ENCODE data around the gene PTPRN2. TPM values are rescaled to one million over a fixed set of nuclear protein-coding genes. Genes with fewer than 3 reads are reported as not detected.
A peak's percentile ranks its signal among the peaks of the same experiment; 100 is the strongest.

The PTPRN2 gene
- total and polyA plus RNA-seq, 2 of the 13 experiments (the other 11 are each of a cell fraction or from before 2014, with no cell fraction given), result 2.5 to 24.2 TPM

DNA sequence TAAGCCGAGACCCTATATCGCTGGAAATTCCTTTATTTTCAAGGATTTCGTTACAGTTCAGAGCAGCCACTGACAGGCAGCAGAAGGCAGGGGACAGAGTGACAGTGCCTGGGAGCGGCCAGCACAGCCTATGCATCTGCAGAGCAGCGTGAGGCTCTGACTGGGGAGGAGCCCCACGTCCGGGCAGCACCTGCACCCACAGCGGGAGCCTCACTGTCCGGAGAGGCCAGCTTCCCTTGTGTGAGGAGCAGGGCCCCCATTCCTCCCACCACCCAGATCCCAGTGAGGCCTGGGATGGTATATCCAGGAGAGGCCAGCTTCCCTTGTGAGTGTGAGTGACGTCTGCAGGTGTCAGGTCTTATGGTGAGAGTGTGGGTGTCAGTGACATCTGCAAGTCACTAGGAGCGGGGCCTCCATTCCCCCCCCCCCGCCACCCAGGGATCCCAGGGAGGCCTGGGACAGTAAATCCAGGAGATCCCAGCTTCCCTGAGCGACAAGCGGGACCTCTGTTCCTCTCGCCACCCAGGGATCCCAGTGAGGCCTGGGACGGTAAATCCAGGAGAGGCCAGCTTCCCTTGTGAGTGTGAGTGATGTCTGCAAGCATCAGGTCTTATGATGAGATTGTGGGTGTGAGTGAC lies 259.1 kb downstream of the PTPRN2 start:
- peak; percentile 43 for ATAC-seq
- ChIA-PET CTCF (ENCODE audit: low intra/inter-chr PET ratio, low total read pairs) (no interaction called here), POLR2A (no interaction called here)
- no peak for FAIRE-seq
- Histone ChIP-seq H3K4me2 (ENCODE audit: low read depth, low read length) (no peak overlapping the region), H3K4me1 (ENCODE audit: insufficient read depth, low read length) (no peaks in the 10 kb centered on the region), H3K27me3 (ENCODE audit: control insufficient read depth in 1 of 2, insufficient read depth in 2 of 2, low read length in 2 of 2) (no peaks in the 10 kb centered on the region), H3K27ac (ENCODE audit: extremely low read length, insufficient read depth, low read length) (no peak overlapping the region), H3K9me3 (ENCODE audit: low read length) (peaks cover 11% of the 10 kb centered on the region), H3K4me3 (replicated peaks in 1 of 3; ENCODE audit: insufficient read depth in 1 of 3, low read depth in 2 of 3, low read length in 3 of 3) (no peak overlapping the region), H3K79me2 (ENCODE audit: insufficient read depth, low read length) (no peaks in the 10 kb centered on the region), H2AFZ (ENCODE audit: low read length) (no peak overlapping the region), H4K20me1 (ENCODE audit: insufficient read depth, low read length) (peaks cover 43% of the 10 kb centered on the region), H3K9ac (ENCODE audit: insufficient read depth, low read depth, low read length) (no peak overlapping the region), H3K36me3 (replicated peaks in 1 of 2; ENCODE audit: control insufficient read depth in 1 of 2, insufficient read depth in 2 of 2, low read length in 2 of 2) (no peaks in the 10 kb centered on the region)
- no peak for DNase-seq (ENCODE audit: low spot score)
- no TSS peak for BruUV-seq (replicated peaks)
- in situ Hi-C loops (cut with HindIII; ENCODE audit: extremely low pct_ligation_motif_present, low pct_unique_long_range_greater_than_20kb), result no loop called here
- WGBS (ENCODE audit: low lambda C conversion rate), result 55% methylated on average over 2 of the region's 16 CpGs
- TF ChIP-seq, protein P1, sequence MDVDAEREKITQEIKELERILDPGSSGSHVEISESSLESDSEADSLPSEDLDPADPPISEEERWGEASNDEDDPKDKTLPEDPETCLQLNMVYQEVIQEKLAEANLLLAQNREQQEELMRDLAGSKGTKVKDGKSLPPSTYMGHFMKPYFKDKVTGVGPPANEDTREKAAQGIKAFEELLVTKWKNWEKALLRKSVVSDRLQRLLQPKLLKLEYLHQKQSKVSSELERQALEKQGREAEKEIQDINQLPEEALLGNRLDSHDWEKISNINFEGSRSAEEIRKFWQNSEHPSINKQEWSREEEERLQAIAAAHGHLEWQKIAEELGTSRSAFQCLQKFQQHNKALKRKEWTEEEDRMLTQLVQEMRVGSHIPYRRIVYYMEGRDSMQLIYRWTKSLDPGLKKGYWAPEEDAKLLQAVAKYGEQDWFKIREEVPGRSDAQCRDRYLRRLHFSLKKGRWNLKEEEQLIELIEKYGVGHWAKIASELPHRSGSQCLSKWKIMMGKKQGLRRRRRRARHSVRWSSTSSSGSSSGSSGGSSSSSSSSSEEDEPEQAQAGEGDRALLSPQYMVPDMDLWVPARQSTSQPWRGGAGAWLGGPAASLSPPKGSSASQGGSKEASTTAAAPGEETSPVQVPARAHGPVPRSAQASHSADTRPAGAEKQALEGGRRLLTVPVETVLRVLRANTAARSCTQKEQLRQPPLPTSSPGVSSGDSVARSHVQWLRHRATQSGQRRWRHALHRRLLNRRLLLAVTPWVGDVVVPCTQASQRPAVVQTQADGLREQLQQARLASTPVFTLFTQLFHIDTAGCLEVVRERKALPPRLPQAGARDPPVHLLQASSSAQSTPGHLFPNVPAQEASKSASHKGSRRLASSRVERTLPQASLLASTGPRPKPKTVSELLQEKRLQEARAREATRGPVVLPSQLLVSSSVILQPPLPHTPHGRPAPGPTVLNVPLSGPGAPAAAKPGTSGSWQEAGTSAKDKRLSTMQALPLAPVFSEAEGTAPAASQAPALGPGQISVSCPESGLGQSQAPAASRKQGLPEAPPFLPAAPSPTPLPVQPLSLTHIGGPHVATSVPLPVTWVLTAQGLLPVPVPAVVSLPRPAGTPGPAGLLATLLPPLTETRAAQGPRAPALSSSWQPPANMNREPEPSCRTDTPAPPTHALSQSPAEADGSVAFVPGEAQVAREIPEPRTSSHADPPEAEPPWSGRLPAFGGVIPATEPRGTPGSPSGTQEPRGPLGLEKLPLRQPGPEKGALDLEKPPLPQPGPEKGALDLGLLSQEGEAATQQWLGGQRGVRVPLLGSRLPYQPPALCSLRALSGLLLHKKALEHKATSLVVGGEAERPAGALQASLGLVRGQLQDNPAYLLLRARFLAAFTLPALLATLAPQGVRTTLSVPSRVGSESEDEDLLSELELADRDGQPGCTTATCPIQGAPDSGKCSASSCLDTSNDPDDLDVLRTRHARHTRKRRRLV (CRISPR knock-in tag; IDR thresholded peaks at IDR 0.05), result no peak
- 0 out of 2 replicates have a peak, but pooled peaks have one; percentile 3 for TF ChIP-seq ZNF263 (CRISPR knock-in tag; IDR thresholded peaks at IDR 0.05)
- intact Hi-C loops (cut with micrococcal nuclease; ENCODE audit: unreplicated experiment), result no loop called here
